Smooth muscle cell (in vitro differentiated cells): Measurements from ENCODE around the gene LRRC23. TPM values are rescaled to one million over a fixed set of nuclear protein-coding genes. Genes with fewer than 3 reads are reported as not detected.
A peak's percentile ranks its signal among the peaks of the same experiment; 100 is the strongest.
"Not testable (repeated sequence)": the region's sequence is repeated elsewhere in the genome, so short reads cannot be mapped to it uniquely, and the experiment has no call there.

ENCODE experiments used
- DNase-seq: peaks from one replicate; lab custom pipeline; 2025; ENCODE audit not compliant: unreplicated experiment; lab: John Stamatoyannopoulos, UW
- H2AFZ ChIP-seq: fragments of 200-600 bp; sonication (generic); 2 replicates; pipeline ENCODE4 v1.6.0; 2016; ENCODE audit warnings: antibody characterized with exemption, low read depth, mild to moderate bottlenecking
- H3F3A ChIP-seq: fragments of 200-600 bp; sonication (generic); 2 replicates; pipeline ENCODE4 v1.6.0; 2017; ENCODE audit warnings: antibody characterized with exemption, low read depth
- H3K27ac ChIP-seq: fragments of 200-600 bp; sonication (generic); 2 replicates; pipeline ENCODE4 v1.5.1; 2016; ENCODE audit warnings: low read depth, mild to moderate bottlenecking
- H3K27me3 ChIP-seq: fragments of 200-600 bp; sonication (generic); 2 replicates; pipeline ENCODE4 v1.6.1; 2016; ENCODE audit warnings: low read depth, mild to moderate bottlenecking
- H3K36me3 ChIP-seq: fragments of 200-600 bp; sonication (generic); 2 replicates; pipeline ENCODE4 v1.5.1; 2016; ENCODE audit warnings: low read depth
- H3K4me1 ChIP-seq: fragments of 200-600 bp; sonication (generic); 2 replicates; pipeline ENCODE4 v1.5.1; 2016; ENCODE audit warnings: low read depth
- H3K4me2 ChIP-seq: fragments of 200-600 bp; sonication (generic); 2 replicates; pipeline ENCODE4 v1.6.0; 2016; ENCODE audit warnings: mild to moderate bottlenecking
- H3K4me3 ChIP-seq: fragments of 200-600 bp; sonication (generic); 2 replicates; pipeline ENCODE4 v1.5.1; 2016; ENCODE audit warnings: mild to moderate bottlenecking
- H3K79me2 ChIP-seq: fragments of 200-600 bp; sonication (generic); 2 replicates; pipeline ENCODE4 v1.6.0; 2016; ENCODE audit warnings: low read depth, mild to moderate bottlenecking
- H3K9ac ChIP-seq: fragments of 200-600 bp; sonication (generic); 2 replicates; pipeline ENCODE4 v1.6.0; 2016; ENCODE audit warnings: low read depth
- H3K9me3 ChIP-seq: fragments of 200-600 bp; sonication (generic); replicated peaks from 2 replicates; pipeline ENCODE4 v1.5.1; 2016; ENCODE audit warnings: low read depth
- H4K20me1 ChIP-seq: fragments of 200-600 bp; sonication (generic); 2 replicates; pipeline ENCODE4 v1.6.0; 2016; ENCODE audit warnings: low read depth
- CTCF ChIP-seq: fragments of 200-600 bp; sonication (generic); IDR thresholded peaks from 2 replicates; pipeline ENCODE4 v1.5.1; 2017; ENCODE audit warnings: borderline replicate concordance, mild to moderate bottlenecking, antibody characterized with exemption; ENCODE audit not compliant: insufficient read depth, poor library complexity, severe bottlenecking
- WGBS: methylation state at CpG from one replicate; pipeline ENCODE4 v1.1.7; 2016; ENCODE audit warnings: low lambda C conversion rate; 5-methylcytosine and 5-hydroxymethylcytosine counted together
- polyA plus RNA-seq: library from polyadenylated mRNA; unstranded; fragments of >200 nt; fragmentation: Nextera tagmentation; extraction: Ambion mirVana; gene quantifications from 2 replicates; pipeline ENCODE4 v1.2.1, GENCODE V29; 2016
- total RNA-seq: library from RNA; depleted of rRNA; stranded (reverse); fragments of >200 nt; gene quantifications from 2 replicates; pipeline ENCODE4 v1.2.3, GENCODE V29; 2014

Gene LRRC23
- total and polyA plus RNA-seq, 2 experiments from 2014 or later, result 14.2 to 19.5 TPM

DNA sequence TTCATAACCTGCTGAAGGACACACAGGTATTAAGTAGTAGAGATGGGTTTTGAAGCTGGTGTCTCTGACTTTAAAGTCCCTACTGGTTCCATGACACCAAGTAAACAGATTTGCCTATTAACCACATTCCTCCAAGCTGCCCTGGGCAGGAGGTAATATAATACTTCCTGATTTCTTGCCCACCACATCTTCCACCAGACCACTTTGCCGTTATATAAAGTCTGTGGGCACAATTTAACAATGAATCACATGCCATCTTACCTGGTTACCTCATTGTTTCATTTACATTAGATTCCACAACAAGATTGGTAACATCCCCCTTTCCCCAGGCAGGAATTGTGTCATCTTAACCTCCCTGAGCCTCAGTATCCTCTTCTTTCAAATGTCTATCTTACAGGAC lies 900 bp upstream of the LRRC23 start:
- peaks cover 10% of the 10 kb centered on the region for H3K4me1 ChIP-seq
- no peak overlapping the region for H3K9ac ChIP-seq
- no peaks in the 10 kb centered on the region for H3K27me3 ChIP-seq
- no peak for TF ChIP-seq CTCF
- H2AFZ ChIP-seq, result peak overlapping the region; percentile 81
- H3K9me3 ChIP-seq, result no peaks in the 10 kb centered on the region
- H3K4me3 ChIP-seq, result peak overlapping the region; percentile 77
- H3K4me2 ChIP-seq, result peak overlapping the region; percentile 98
- no peaks in the 10 kb centered on the region for H3K79me2 ChIP-seq
- no peaks in the 10 kb centered on the region for H4K20me1 ChIP-seq
- no peaks in the 10 kb centered on the region for H3K36me3 ChIP-seq
- 84% methylated on average over 1 of the region's 1 CpG for WGBS
- peak overlapping the region; percentile 83 for H3K27ac ChIP-seq
- no peak for DNase-seq
- no peaks in the 10 kb centered on the region for H3F3A ChIP-seq

DNA sequence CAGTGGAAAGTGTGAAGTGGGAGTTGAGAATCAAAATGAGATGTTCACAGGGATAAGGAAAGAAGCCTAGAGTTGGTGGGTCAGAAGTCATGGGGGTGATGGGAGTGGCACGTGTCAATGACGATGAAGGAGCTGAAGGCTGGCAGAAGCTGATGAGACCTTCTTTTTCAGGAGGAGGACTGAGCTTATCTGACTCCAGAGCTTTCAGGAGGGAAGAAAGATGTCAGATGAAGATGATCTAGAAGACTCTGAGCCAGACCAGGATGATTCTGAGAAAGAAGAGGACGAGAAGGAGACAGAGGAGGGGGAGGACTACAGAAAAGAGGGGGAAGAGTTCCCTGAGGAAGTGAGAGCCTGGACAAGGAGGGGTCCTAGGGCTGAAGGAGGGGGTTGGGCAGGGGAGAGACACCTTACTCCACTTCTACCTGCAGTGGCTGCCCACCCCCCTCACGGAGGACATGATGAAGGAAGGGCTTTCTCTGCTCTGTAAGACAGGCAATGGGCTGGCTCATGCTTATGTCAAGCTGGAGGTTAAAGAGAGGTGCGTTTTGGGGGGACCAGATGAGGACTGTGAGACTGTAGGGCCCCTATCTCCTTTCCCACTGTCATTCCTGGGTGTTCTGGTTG lies 905 bp downstream of the LRRC23 start:
- Histone ChIP-seq H4K20me1 (no peaks in the 10 kb centered on the region), H3K9ac (peak overlapping the region; percentile 95), H3F3A (no peaks in the 10 kb centered on the region), H3K4me2 (peak overlapping the region; percentile 98), H3K9me3 (no peaks in the 10 kb centered on the region), H2AFZ (no peak overlapping the region), H3K4me1 (peaks cover 10% of the 10 kb centered on the region), H3K4me3 (peak overlapping the region; percentile 77), H3K36me3 (no peaks in the 10 kb centered on the region), H3K27ac (peak overlapping the region; percentile 83), H3K79me2 (no peaks in the 10 kb centered on the region), H3K27me3 (no peaks in the 10 kb centered on the region)
- no peak for DNase-seq
- WGBS, result 61% methylated on average over 5 of the region's 5 CpGs
- no peak for TF ChIP-seq CTCF

GRCh38 chr12:6908141-6908540 lies 3.5 kb downstream of the LRRC23 start:
- H3K9me3 ChIP-seq, H3K27ac ChIP-seq, H3F3A ChIP-seq, H3K4me3 ChIP-seq, DNase-seq, H3K36me3 ChIP-seq, H3K27me3 ChIP-seq, H3K4me2 ChIP-seq, H3K79me2 ChIP-seq, H4K20me1 ChIP-seq, H2AFZ ChIP-seq, H3K9ac ChIP-seq: not testable (repeated sequence)
- H3K4me1 ChIP-seq, result peaks cover 10% of the 10 kb centered on the region
- WGBS, result 97% methylated on average over 11 of the region's 11 CpGs

DNA sequence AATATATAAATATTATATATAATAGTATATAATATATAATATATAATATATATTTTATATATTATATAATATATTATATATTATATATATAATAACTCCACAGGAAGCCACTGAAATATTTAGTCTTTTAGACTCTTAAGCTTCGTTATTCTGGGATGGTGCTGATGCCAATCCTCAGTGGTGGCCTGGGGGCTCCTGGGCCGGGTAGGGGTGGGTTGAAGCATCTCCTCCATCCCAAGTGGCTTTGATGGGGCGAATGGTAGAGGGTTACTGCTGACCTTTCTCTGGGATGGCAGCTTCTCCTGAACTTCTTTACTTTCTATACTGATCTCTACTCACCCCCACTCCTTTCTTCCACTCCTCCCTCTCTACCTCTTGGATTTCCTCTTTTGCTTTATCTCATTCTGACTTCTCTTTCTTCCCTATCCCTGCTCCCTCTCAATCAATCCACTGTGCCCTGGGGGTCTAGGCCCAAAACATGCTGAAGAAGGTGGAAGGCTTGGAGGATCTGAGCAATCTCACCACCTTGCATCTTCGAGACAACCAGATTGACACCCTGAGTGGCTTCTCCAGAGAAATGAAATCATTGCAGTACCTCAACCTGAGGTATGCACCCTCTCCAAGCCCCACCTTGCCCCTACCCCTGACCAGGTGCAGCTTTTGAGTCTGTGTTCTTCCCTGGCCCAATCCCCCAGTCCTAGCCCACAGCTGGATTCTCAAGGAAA lies 5.0 kb downstream of the LRRC23 start:
- Histone ChIP-seq H4K20me1 (no peaks in the 10 kb centered on the region), H3K4me2 (no peak overlapping the region), H3K36me3 (no peaks in the 10 kb centered on the region), H3K9ac (no peak overlapping the region), H3K79me2 (no peaks in the 10 kb centered on the region), H3K27ac (no peak overlapping the region), H3K27me3 (no peaks in the 10 kb centered on the region), H2AFZ (no peak overlapping the region), H3K9me3 (no peaks in the 10 kb centered on the region), H3K4me1 (peaks cover 12% of the 10 kb centered on the region), H3K4me3 (no peak overlapping the region), H3F3A (no peaks in the 10 kb centered on the region)
- TF ChIP-seq CTCF, result no peak
- WGBS, result 98% methylated on average over 4 of the region's 4 CpGs
- DNase-seq, result no peak
